Hepatocyte (in vitro differentiated cells): ENCODE data around the gene MATCAP1. TPM values are rescaled to one million over a fixed set of nuclear protein-coding genes. Genes with fewer than 3 reads are reported as not detected.

Experiments
- DNase-seq: peaks from one replicate; pipeline ENCODE4 v3.0.0-alpha.2; 2016; ENCODE audit warnings: low spot score
- H2AFZ ChIP-seq: fragments of 200-600 bp; sonication (generic); 2 replicates; pipeline ENCODE4 v1.6.0; 2016; ENCODE audit warnings: antibody characterized with exemption, mild to moderate bottlenecking
- H3K27ac ChIP-seq: fragments of 200-600 bp; sonication (generic); 2 replicates; pipeline ENCODE4 v1.5.1; 2016; ENCODE audit warnings: mild to moderate bottlenecking
- H3K27me3 ChIP-seq: fragments of 200-600 bp; sonication (generic); 2 replicates; pipeline ENCODE4 v1.6.1; 2016
- H3K36me3 ChIP-seq: fragments of 200-600 bp; sonication (generic); replicated peaks from 2 replicates; pipeline ENCODE4 v1.5.1; 2016; ENCODE audit warnings: low read depth; ENCODE audit not compliant: insufficient read depth
- H3K4me1 ChIP-seq: fragments of 200-600 bp; sonication (generic); 2 replicates; pipeline ENCODE4 v1.5.1; 2016; ENCODE audit warnings: mild to moderate bottlenecking, moderate library complexity; ENCODE audit not compliant: insufficient read depth
- H3K4me2 ChIP-seq: fragments of 200-600 bp; sonication (generic); 2 replicates; pipeline ENCODE4 v1.6.0; 2016
- H3K4me3 ChIP-seq: fragments of 200-600 bp; sonication (generic); 2 replicates; pipeline ENCODE4 v1.5.1; 2016; ENCODE audit warnings: mild to moderate bottlenecking
- H3K79me2 ChIP-seq: fragments of 200-600 bp; sonication (generic); 2 replicates; pipeline ENCODE4 v1.6.0; 2017; ENCODE audit warnings: mild to moderate bottlenecking
- H3K9me2 ChIP-seq: fragments of 200-600 bp; sonication (generic); replicated peaks from 2 replicates; pipeline ENCODE4 v1.6.0; 2017; ENCODE audit warnings: mild to moderate bottlenecking; ENCODE audit not compliant: insufficient read depth
- H3K9me3 ChIP-seq: fragments of 200-600 bp; sonication (generic); 2 replicates; pipeline ENCODE4 v1.5.1; 2016; ENCODE audit warnings: low read depth, mild to moderate bottlenecking
- H4K20me1 ChIP-seq: fragments of 200-600 bp; sonication (generic); 2 replicates; pipeline ENCODE4 v1.6.0; 2016; ENCODE audit warnings: mild to moderate bottlenecking; ENCODE audit not compliant: insufficient read depth, poor library complexity, severe bottlenecking
- CTCF ChIP-seq: fragments of 200-600 bp; sonication (generic); IDR thresholded peaks from 2 replicates; pipeline ENCODE4 v1.5.1; 2016; ENCODE audit warnings: antibody characterized with exemption, mild to moderate bottlenecking; ENCODE audit not compliant: poor library complexity
- EZH2 ChIP-seq: fragments of 200-600 bp; sonication (generic); IDR thresholded peaks from 2 replicates; pipeline ENCODE4 v1.6.1; 2016; ENCODE audit warnings: antibody characterized with exemption, mild to moderate bottlenecking, borderline replicate concordance
- EZH2phosphoT487 ChIP-seq: fragments of 200-600 bp; sonication (generic); IDR thresholded peaks from one replicate; pipeline ENCODE4 v1.6.1; 2018; ENCODE audit warnings: antibody characterized with exemption, mild to moderate bottlenecking, low read depth, moderate library complexity; ENCODE audit not compliant: unreplicated experiment, severe bottlenecking
- whole genome bisulfite sequencing: methylation state at CpG from one replicate; pipeline ENCODE4 v1.1.6; 2016; ENCODE audit warnings: low lambda C conversion rate; ENCODE audit errors: missing lambda C conversion rate; 5-methylcytosine and 5-hydroxymethylcytosine counted together
- polyA plus RNA-seq: library from polyadenylated mRNA; unstranded; fragments of >200 nt; fragmentation: Nextera tagmentation; extraction: Ambion mirVana; gene quantifications from 2 replicates; pipeline ENCODE4 v1.2.1, GENCODE V29; 2016
- total RNA-seq: library from RNA; depleted of rRNA; stranded (reverse); fragments of >200 nt; gene quantifications from 2 replicates; pipeline ENCODE4 v1.2.3, GENCODE V29; 2014

MATCAP1 gene
- total and polyA plus RNA-seq, 2 experiments from 2014 or later: 22.3 to 25.4 TPM

- 90% methylated on average over 13 of the region's 13 CpGs for WGBS
Measured at GRCh38 chr16:67179421-67180080, 4.2 kb downstream of the MATCAP1 start.

GRCh38 chr16:67177743-67178699, 5.7 kb downstream of the MATCAP1 start:
- Histone ChIP-seq H3K79me2 (peaks cover 9% of the 10 kb centered on the region), H3K4me2 (peak overlapping the region; percentile 88), H4K20me1 (peaks cover 3% of the 10 kb centered on the region), H3K9me2 (no peaks in the 10 kb centered on the region), H3K9me3 (no peaks in the 10 kb centered on the region), H2AFZ (no peak overlapping the region), H3K4me1 (peaks cover 15% of the 10 kb centered on the region), H3K4me3 (peak overlapping the region; percentile 17), H3K27me3 (no peaks in the 10 kb centered on the region), H3K36me3 (no peaks in the 10 kb centered on the region), H3K27ac (no peak overlapping the region)
- TF ChIP-seq CTCF (no peak), EZH2phosphoT487 (no peak), EZH2 (no peak)
- 7% methylated on average over 57 of the region's 73 CpGs for WGBS
- DNase-seq: peak; percentile 91

More at GRCh38 chr16:67179421-67180080, 4.2 kb downstream of the MATCAP1 start:
- Histone ChIP-seq H3K27me3 (no peaks in the 10 kb centered on the region), H4K20me1 (peaks cover 3% of the 10 kb centered on the region), H3K4me3 (no peak overlapping the region), H3K9me2 (no peaks in the 10 kb centered on the region), H3K4me1 (peaks cover 14% of the 10 kb centered on the region), H2AFZ (no peak overlapping the region), H3K36me3 (no peaks in the 10 kb centered on the region), H3K9me3 (no peaks in the 10 kb centered on the region), H3K4me2 (no peak overlapping the region), H3K79me2 (peaks cover 12% of the 10 kb centered on the region), H3K27ac (no peak overlapping the region)
- TF ChIP-seq CTCF (peak; percentile 5), EZH2 (no peak)
- DNase-seq: no peak

GRCh38 chr16:67176662-67177061, 7.1 kb downstream of the MATCAP1 start:
- no peak overlapping the region for H3K4me2 ChIP-seq
- H3K27ac ChIP-seq: no peak overlapping the region
- no peak for DNase-seq
- no peaks in the 10 kb centered on the region for H3K36me3 ChIP-seq
- H3K9me2 ChIP-seq: no peaks in the 10 kb centered on the region
- H4K20me1 ChIP-seq: peaks cover 3% of the 10 kb centered on the region
- peaks cover under 1% of the 10 kb centered on the region for H3K79me2 ChIP-seq
- H2AFZ ChIP-seq: no peak overlapping the region
- no peak for TF ChIP-seq EZH2phosphoT487
- TF ChIP-seq EZH2: no peak
- no peak for TF ChIP-seq CTCF
- H3K27me3 ChIP-seq: no peaks in the 10 kb centered on the region
- H3K4me1 ChIP-seq: peaks cover 13% of the 10 kb centered on the region
- 96% methylated on average over 12 of the region's 12 CpGs for WGBS
- no peaks in the 10 kb centered on the region for H3K9me3 ChIP-seq
- H3K4me3 ChIP-seq: no peak overlapping the region
